Endothelial cell of umbilical vein (primary cell): Measurements from ENCODE around the gene EPX.

ENCODE experiments used
- EZH2 ChIP-seq: IDR thresholded peaks from 2 replicates; pipeline ENCODE4 v1.6.1; 2012; ENCODE audit warnings: borderline replicate concordance, low read depth, mild to moderate bottlenecking, moderate library complexity, low read length, inconsistent platforms; ENCODE audit not compliant: severe bottlenecking
- FOS ChIP-seq: IDR thresholded peaks from 2 replicates; pipeline ENCODE4 v1.6.1; 2011; ENCODE audit warnings: mild to moderate bottlenecking, low read length, moderate library complexity, borderline replicate concordance; ENCODE audit not compliant: insufficient read depth
- GATA2 ChIP-seq: IDR thresholded peaks from 2 replicates; pipeline ENCODE4 v1.7.0; 2011; ENCODE audit warnings: low read depth, mild to moderate bottlenecking, moderate library complexity, mixed read lengths, low read length; ENCODE audit not compliant: insufficient read length, insufficient read depth
- MYC ChIP-seq: IDR thresholded peaks from one replicate; pipeline ENCODE4 v1.6.1; 2011; ENCODE audit warnings: mild to moderate bottlenecking, low read depth, low read length
- POLR2A ChIP-seq: IDR thresholded peaks from 2 replicates; pipeline ENCODE4 v1.6.1; 2012; ENCODE audit warnings: low read depth, mild to moderate bottlenecking, control low read depth, low read length
- POLR2AphosphoS5 ChIP-seq: IDR thresholded peaks from 2 replicates; pipeline ENCODE4 v1.6.1; 2012; ENCODE audit warnings: low read depth, mild to moderate bottlenecking, control low read depth, low read length, moderate library complexity; ENCODE audit not compliant: insufficient read depth
- TF ChIP-seq, protein P1 (sequence below), 2 donors: IDR thresholded peaks; 1 replicate in 1 of 2; 2 replicates in 1 of 2; pipeline ENCODE4 v1.5.1; 2011; ENCODE audit warnings: low read length in 2 of 2, mild to moderate bottlenecking in 2 of 2, moderate library complexity in 2 of 2, control low read depth in 1 of 2, inconsistent platforms in 1 of 2, low read depth in 1 of 2; ENCODE audit not compliant: insufficient read depth in 1 of 2; ENCODE audit errors: extremely low read depth in 1 of 2
- TF ChIP-seq, protein P2 (sequence below): IDR thresholded peaks from 2 replicates; pipeline ENCODE4 v1.6.1; 2011; ENCODE audit not compliant: insufficient read depth, insufficient read length

DNA sequence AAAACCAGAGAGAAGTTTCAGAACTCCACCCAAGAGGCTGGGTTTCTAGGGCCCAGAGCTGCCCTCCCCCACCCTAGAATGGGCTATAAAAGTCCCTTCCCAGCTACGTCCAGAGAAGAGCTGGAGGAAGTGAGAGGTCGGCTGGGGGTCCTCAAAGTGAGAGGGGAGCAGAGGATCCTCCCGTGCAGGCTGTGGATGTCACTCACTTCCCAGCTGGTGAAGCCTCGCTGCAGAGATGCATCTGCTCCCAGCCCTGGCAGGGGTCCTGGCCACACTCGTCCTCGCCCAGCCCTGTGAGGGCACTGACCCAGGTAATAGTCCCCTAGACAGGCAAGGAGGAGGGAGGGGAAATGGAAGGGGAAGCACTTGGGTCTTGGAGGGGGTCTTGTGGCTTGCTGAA, at the start of gene EPX:
- TF ChIP-seq, protein P1, sequence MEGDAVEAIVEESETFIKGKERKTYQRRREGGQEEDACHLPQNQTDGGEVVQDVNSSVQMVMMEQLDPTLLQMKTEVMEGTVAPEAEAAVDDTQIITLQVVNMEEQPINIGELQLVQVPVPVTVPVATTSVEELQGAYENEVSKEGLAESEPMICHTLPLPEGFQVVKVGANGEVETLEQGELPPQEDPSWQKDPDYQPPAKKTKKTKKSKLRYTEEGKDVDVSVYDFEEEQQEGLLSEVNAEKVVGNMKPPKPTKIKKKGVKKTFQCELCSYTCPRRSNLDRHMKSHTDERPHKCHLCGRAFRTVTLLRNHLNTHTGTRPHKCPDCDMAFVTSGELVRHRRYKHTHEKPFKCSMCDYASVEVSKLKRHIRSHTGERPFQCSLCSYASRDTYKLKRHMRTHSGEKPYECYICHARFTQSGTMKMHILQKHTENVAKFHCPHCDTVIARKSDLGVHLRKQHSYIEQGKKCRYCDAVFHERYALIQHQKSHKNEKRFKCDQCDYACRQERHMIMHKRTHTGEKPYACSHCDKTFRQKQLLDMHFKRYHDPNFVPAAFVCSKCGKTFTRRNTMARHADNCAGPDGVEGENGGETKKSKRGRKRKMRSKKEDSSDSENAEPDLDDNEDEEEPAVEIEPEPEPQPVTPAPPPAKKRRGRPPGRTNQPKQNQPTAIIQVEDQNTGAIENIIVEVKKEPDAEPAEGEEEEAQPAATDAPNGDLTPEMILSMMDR (IDR thresholded peaks at IDR 0.05; ENCODE audit: extremely low read depth in 1 of 2, insufficient read depth in 1 of 2, low read depth in 1 of 2, low read length in 2 of 2), result no peak
- TF ChIP-seq POLR2AphosphoS5 (no peak), EZH2 (no peak), POLR2A (no peak), MYC (no peak), GATA2 (no peak), FOS (no peak)
- TF ChIP-seq, protein P2, sequence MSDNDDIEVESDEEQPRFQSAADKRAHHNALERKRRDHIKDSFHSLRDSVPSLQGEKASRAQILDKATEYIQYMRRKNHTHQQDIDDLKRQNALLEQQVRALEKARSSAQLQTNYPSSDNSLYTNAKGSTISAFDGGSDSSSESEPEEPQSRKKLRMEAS, result no peak
